Spleen (tissue), 13 donors: Measurements from ENCODE around the gene OR2T10. TPM values are rescaled to one million over a fixed set of nuclear protein-coding genes. Genes with fewer than 3 reads are reported as not detected.
"Not testable (repeated sequence)": the region's sequence is repeated elsewhere in the genome, so short reads cannot be mapped to it uniquely, and the experiment has no call there.

ENCODE experiments used
- DNase-seq: peaks from one replicate; pipeline ENCODE4 v3.0.0-alpha.2; 2020
- H3K27ac ChIP-seq, 8 donors: fragments of 200-600 bp; sonication (generic) in 7 of 8; 1 replicate in 4 of 8; 2 replicates in 4 of 8; pipeline versions ENCODE4 v1.5.0 to v1.8.0; 2016 to 2021; ENCODE audit warnings: inconsistent platforms in 4 of 8, mild to moderate bottlenecking in 4 of 8, moderate library complexity in 1 of 8
- H3K27me3 ChIP-seq, 7 donors: fragments of 200-600 bp; sonication (generic) in 6 of 7; replicated peaks in 1 of 7; 1 replicate in 4 of 7; 2 replicates in 3 of 7; pipeline versions ENCODE4 v1.5.0 to v1.8.0; 2016 to 2021; ENCODE audit warnings: inconsistent platforms in 3 of 7, mild to moderate bottlenecking in 1 of 7
- H3K36me3 ChIP-seq, 6 donors: fragments of 200-600 bp; sonication (generic) in 5 of 6; 1 replicate in 4 of 6; 2 replicates in 2 of 6; pipeline versions ENCODE4 v1.5.0 to v1.8.0; 2016 to 2021; ENCODE audit warnings: inconsistent platforms in 2 of 6
- H3K4me1 ChIP-seq, 6 donors: fragments of 200-600 bp; sonication (generic) in 5 of 6; 1 replicate in 3 of 6; 2 replicates in 3 of 6; pipeline versions ENCODE4 v1.5.0 to v1.8.0; 2016 to 2021; ENCODE audit warnings: inconsistent platforms in 3 of 6
- H3K4me3 ChIP-seq, 8 donors: fragments of 200-600 bp; sonication (generic) in 7 of 8; 1 replicate in 4 of 8; 2 replicates in 4 of 8; pipeline versions ENCODE4 v1.5.0 to v1.8.0; 2016 to 2021; ENCODE audit warnings: inconsistent platforms in 4 of 8, mild to moderate bottlenecking in 4 of 8, moderate library complexity in 2 of 8
- H3K9me3 ChIP-seq, 8 donors: fragments of 200-600 bp; sonication (generic) in 7 of 8; 1 replicate in 4 of 8; 2 replicates in 4 of 8; pipeline versions ENCODE4 v1.5.0 to v1.8.0; 2016 to 2021; ENCODE audit warnings: inconsistent platforms in 4 of 8
- CTCF ChIP-seq, 11 experiments: fragments of 200-600 bp in 7 of 11; fragments of 450-650 bp in 4 of 11; sonication (generic) in 4 of 11; IDR thresholded peaks in 8 of 11; conservative IDR thresholded peaks in 3 of 11; 1 replicate in 7 of 11; 2 replicates in 4 of 11; pipeline versions ENCODE4 v1.4.0 to v1.8.0; 2016 to 2021; ENCODE audit warnings: antibody characterized with exemption in 11 of 11, inconsistent platforms in 4 of 11, mild to moderate bottlenecking in 1 of 11
- POLR2A ChIP-seq, 3 donors: fragments of 450-650 bp; IDR thresholded peaks; one replicate each; pipeline ENCODE4 v1.5.1; 2017; ENCODE audit warnings: antibody characterized with exemption in 3 of 3, mild to moderate bottlenecking in 1 of 3
- POLR2AphosphoS5 ChIP-seq, 3 donors: sonication (generic); formaldehyde crosslinking; IDR thresholded peaks; one replicate each; pipeline ENCODE4 v1.5.1; 2017; ENCODE audit warnings: antibody characterized with exemption in 3 of 3
- WGBS, 5 donors: extraction: QIAGEN DNeasy Blood & Tissue Kit in 3 of 5; methylation state at CpG; one replicate each; pipeline versions ENCODE4 v1.1.5 to v1.1.7; 2013 to 2018; 5-methylcytosine and 5-hydroxymethylcytosine counted together
- intact Hi-C: fragments of 100-400 bp; cut with DNase I; formaldehyde crosslinking; loops from one replicate; pipeline ENCODE4 v1.15.0; 2023; ENCODE audit warnings: low total_unique reads
- long read RNA-seq, 2 donors: transcript quantifications; one replicate each; lab custom pipeline, GENCODE V29; 2026
- polyA plus RNA-seq, 3 donors: library from polyadenylated mRNA; stranded (reverse); fragments of 200-250 nt; gene quantifications; one replicate each; pipeline ENCODE4 v1.2.1, GENCODE V29; 2013
- total RNA-seq, 7 donors: library from RNA; depleted of rRNA in 3 of 7; stranded (reverse); fragments of >200 nt in 3 of 7; fragmentation: NEBNext Ultra II Directional in 4 of 7; extraction: Animal tissue kit (Norgen Biotek cat#: 25700) in 4 of 7; gene quantifications; one replicate each; pipeline versions ENCODE4 v1.1.0 to v1.2.1, GENCODE V29; 2016 to 2021
- donor health status: healthy with polysubstance abuse.
- donor health status: DM: no; HTN: no; CAD: no; lungs with moderate emphysema.
- donor health status: DM: no; HTN: no; CAD: no.
- donor health status: Bipolar disorder and iron deficiency.
- donor health status: healthy.
- donor health status: DM: no; HTN: no; CAD: no.
- donor health status: DM: yes; HTN: yes; CAD: no.

The OR2T10 gene
- total RNA-seq (1 to 10 TPM in 3 of 7 donors, under 1 TPM in 3, not detected in 1; 0.12 to 2.8 (median 0.80) TPM), polyA plus RNA-seq (under 1 TPM in 2 of 3 donors, not detected in 1; 0.03 to 0.20 TPM)
- long read RNA-seq, donor 1: 0 reads
- long read RNA-seq, donor 2: 0 reads

GRCh38 chr1:248597589-248597988, at the start of gene OR2T10:
OR2T10 (minus strand) TSS chr1:248597700; CDS start chr1:248593768, 3,932 bp downstream.
- TF ChIP-seq POLR2AphosphoS5 (IDR thresholded peaks at IDR 0.05): no peak
- no peak for TF ChIP-seq POLR2A (IDR thresholded peaks at IDR 0.05)
- TF ChIP-seq CTCF (IDR thresholded peaks at IDR 0.05 in 8 of 11, conservative IDR thresholded peaks at IDR 0.05 in 3 of 11): no peak
- no peaks in the 10 kb centered on the region for H3K36me3 ChIP-seq
- WGBS, 5 donors: 84 to 93% (median 90%) methylated on average over 6 of the region's 6 CpGs
- no peaks in the 10 kb centered on the region for H3K27me3 ChIP-seq
- DNase-seq: no peak
- H3K27ac ChIP-seq: no peak within 1 kb of the TSS
- H3K9me3 ChIP-seq: no peaks in the 10 kb centered on the region
- H3K4me1 ChIP-seq: no peaks in the 10 kb centered on the region
- intact Hi-C loops: no loop called here
- H3K4me3 ChIP-seq: no peak within 1 kb of the TSS

GRCh38 chr1:248645178-248645577, 47.7 kb upstream of the OR2T10 start, which contains the start of gene OR2T35:
OR2T35 (minus strand) TSS chr1:248645278; CDS start chr1:248639258, 6,020 bp downstream.
- intact Hi-C loops, H3K27ac ChIP-seq, H3K4me1 ChIP-seq, H3K27me3 ChIP-seq, DNase-seq, H3K36me3 ChIP-seq, H3K9me3 ChIP-seq, H3K4me3 ChIP-seq: not testable (repeated sequence)
- 71 to 100% (median 81%) methylated on average over 1 to 3 of the region's 3 CpGs; no CpG with 5 or more reads in 1 of the 5 donors for WGBS, 5 donors

GRCh38 chr1:248642971-248643651, 45.6 kb upstream of the OR2T10 start:
- H3K27me3 ChIP-seq, H3K4me3 ChIP-seq, DNase-seq, H3K4me1 ChIP-seq, intact Hi-C loops, H3K9me3 ChIP-seq, H3K36me3 ChIP-seq: not testable (repeated sequence)
- WGBS, 5 donors: no CpG with 5 or more reads among the region's 4 CpGs
- H3K27ac ChIP-seq: peak overlapping the region in 2 of 8 donors; percentile 62

GRCh38 chr1:248641583-248641982, 44.1 kb upstream of the OR2T10 start:
- H3K4me1 ChIP-seq, DNase-seq, H3K9me3 ChIP-seq, H3K4me3 ChIP-seq, intact Hi-C loops, H3K36me3 ChIP-seq, H3K27ac ChIP-seq, H3K27me3 ChIP-seq: not testable (repeated sequence)
- WGBS, 5 donors: 87 to 100% (median 100%) methylated on average over 2 to 4 of the region's 5 CpGs; no CpG with 5 or more reads in 1 of the 5 donors

GRCh38 chr1:248640906-248641305, 43.4 kb upstream of the OR2T10 start:
- H3K27ac ChIP-seq, H3K9me3 ChIP-seq, intact Hi-C loops, H3K4me1 ChIP-seq, DNase-seq, H3K4me3 ChIP-seq, H3K36me3 ChIP-seq, H3K27me3 ChIP-seq: not testable (repeated sequence)
- no CpG with 5 or more reads among the region's 3 CpGs for WGBS, 5 donors

- no CpG with 5 or more reads among the region's 5 CpGs for WGBS, 5 donors
- intact Hi-C loops, DNase-seq, H3K27me3 ChIP-seq, H3K36me3 ChIP-seq, H3K4me3 ChIP-seq, H3K4me1 ChIP-seq, H3K27ac ChIP-seq, H3K9me3 ChIP-seq: not testable (repeated sequence)
Measured at GRCh38 chr1:248639652-248640051, 42.2 kb upstream of the OR2T10 start.

GRCh38 chr1:248636612-248637011, 39.1 kb upstream of the OR2T10 start:
- H3K27me3 ChIP-seq, H3K27ac ChIP-seq, H3K36me3 ChIP-seq, H3K4me1 ChIP-seq, H3K4me3 ChIP-seq, intact Hi-C loops, H3K9me3 ChIP-seq, DNase-seq: not testable (repeated sequence)
- WGBS, 5 donors: 65 to 77% (median 72%) methylated on average over 1 to 3 of the region's 5 CpGs; no CpG with 5 or more reads in 1 of the 5 donors

- H3K27me3 ChIP-seq, H3K4me3 ChIP-seq, H3K36me3 ChIP-seq, H3K9me3 ChIP-seq, H3K4me1 ChIP-seq, intact Hi-C loops, DNase-seq, H3K27ac ChIP-seq: not testable (repeated sequence)
- no CpG with 5 or more reads among the region's 2 CpGs for WGBS, 5 donors
Measured at GRCh38 chr1:248634991-248635390, 37.5 kb upstream of the OR2T10 start, which contains the start of gene OR2T11. OR2T11 (minus strand) TSS chr1:248635091; CDS start chr1:248627128, 7,963 bp downstream.
